GM23338 (cell line): ENCODE data around the gene TMEM201.

Source experiments
- CREB1 ChIP-seq: fragments of 250-450 bp; sonication (Bioruptor Pico); IDR thresholded peaks from 2 replicates; pipeline ENCODE4 v1.5.0; 2020; ENCODE audit warnings: low read depth, mild to moderate bottlenecking, moderate library complexity
- EZH2 ChIP-seq: fragments of 200-600 bp; sonication (generic); IDR thresholded peaks from one replicate; pipeline ENCODE4 v1.8.0; 2017; ENCODE audit warnings: antibody characterized with exemption, mild to moderate bottlenecking, low read depth; ENCODE audit not compliant: unreplicated experiment
- EZH2phosphoT487 ChIP-seq: fragments of 200-600 bp; sonication (generic); IDR thresholded peaks from one replicate; pipeline ENCODE4 v1.8.1; 2018; ENCODE audit warnings: antibody characterized with exemption; ENCODE audit not compliant: unreplicated experiment
- JUNB ChIP-seq: IDR thresholded peaks from one replicate; pipeline ENCODE4 v1.6.1; 2016; ENCODE audit warnings: antibody characterized with exemption; ENCODE audit not compliant: unreplicated experiment
- NANOG ChIP-seq: IDR thresholded peaks from 2 replicates; pipeline ENCODE4 v1.6.1; 2016; ENCODE audit warnings: antibody characterized with exemption, borderline replicate concordance
- POLR2AphosphoS5 ChIP-seq: IDR thresholded peaks from 2 replicates; pipeline ENCODE4 v1.6.1; 2016; ENCODE audit warnings: antibody characterized with exemption, low read depth
- ZNF114 ChIP-seq: fragments of 250-450 bp; sonication (Bioruptor Pico); IDR thresholded peaks from 2 replicates; pipeline ENCODE4 v1.5.0; 2020; ENCODE audit warnings: mild to moderate bottlenecking, moderate library complexity
- ZNF462 ChIP-seq: fragments of 250-450 bp; sonication (Bioruptor Pico); IDR thresholded peaks from 2 replicates; pipeline ENCODE4 v1.5.0; 2020; ENCODE audit warnings: mild to moderate bottlenecking, moderate library complexity
- TF ChIP-seq, protein P1 (sequence below), 2 experiments: fragments of 200-600 bp in 1 of 2; sonication (generic) in 1 of 2; conservative IDR thresholded peaks; 2 replicates each; pipeline versions ENCODE4 v1.5.1 to v1.6.1; 2016 to 2017; ENCODE audit warnings: antibody characterized with exemption in 2 of 2, low read depth in 2 of 2, mild to moderate bottlenecking in 2 of 2, moderate library complexity in 1 of 2
- TF ChIP-seq, protein P2 (sequence below): IDR thresholded peaks from one replicate; pipeline ENCODE4 v1.6.1; 2018; ENCODE audit warnings: antibody characterized with exemption; ENCODE audit not compliant: unreplicated experiment

DNA sequence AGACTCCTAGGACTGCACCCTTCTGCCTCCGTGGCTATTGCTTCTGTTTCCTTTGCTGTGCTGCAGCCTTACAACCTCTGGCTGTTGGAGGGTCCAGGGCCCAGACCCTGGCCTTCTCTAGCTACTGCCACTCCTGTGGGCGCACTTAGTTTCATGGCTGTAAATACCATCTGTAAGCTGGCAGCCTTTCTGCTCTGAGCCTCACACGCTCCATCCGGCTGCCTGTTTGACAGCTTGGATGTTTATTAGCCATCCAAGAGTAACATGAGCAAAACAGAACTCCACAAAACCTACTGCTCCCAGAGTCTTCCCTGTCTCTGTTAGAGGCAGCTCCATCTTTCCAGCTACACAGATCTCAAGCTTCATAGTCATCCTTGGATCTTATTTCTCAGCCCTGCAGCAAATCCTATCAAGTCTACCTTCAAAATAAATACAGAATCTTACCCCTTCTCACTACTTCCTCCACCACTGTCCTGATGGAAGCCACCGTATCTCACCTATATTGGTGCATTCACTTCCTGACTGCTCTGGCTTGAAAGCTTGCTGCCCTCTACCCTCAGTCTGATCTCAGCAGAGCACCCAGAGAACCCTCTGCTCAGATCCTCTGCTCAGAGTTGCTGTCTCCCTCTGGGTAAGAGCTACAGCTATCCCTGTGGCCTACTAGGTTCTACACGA is 30.3 kb upstream of the TMEM201 start:
- TF ChIP-seq, protein P1, sequence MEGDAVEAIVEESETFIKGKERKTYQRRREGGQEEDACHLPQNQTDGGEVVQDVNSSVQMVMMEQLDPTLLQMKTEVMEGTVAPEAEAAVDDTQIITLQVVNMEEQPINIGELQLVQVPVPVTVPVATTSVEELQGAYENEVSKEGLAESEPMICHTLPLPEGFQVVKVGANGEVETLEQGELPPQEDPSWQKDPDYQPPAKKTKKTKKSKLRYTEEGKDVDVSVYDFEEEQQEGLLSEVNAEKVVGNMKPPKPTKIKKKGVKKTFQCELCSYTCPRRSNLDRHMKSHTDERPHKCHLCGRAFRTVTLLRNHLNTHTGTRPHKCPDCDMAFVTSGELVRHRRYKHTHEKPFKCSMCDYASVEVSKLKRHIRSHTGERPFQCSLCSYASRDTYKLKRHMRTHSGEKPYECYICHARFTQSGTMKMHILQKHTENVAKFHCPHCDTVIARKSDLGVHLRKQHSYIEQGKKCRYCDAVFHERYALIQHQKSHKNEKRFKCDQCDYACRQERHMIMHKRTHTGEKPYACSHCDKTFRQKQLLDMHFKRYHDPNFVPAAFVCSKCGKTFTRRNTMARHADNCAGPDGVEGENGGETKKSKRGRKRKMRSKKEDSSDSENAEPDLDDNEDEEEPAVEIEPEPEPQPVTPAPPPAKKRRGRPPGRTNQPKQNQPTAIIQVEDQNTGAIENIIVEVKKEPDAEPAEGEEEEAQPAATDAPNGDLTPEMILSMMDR (conservative IDR thresholded peaks at IDR 0.05; ENCODE audit: low read depth in 2 of 2) = no peak
- TF ChIP-seq JUNB (no peak), POLR2AphosphoS5 (no peak), CREB1 (CRISPR knock-in tag) (no peak), EZH2 (no peak), ZNF114 (CRISPR knock-in tag) (no peak), EZH2phosphoT487 (no peak), NANOG (no peak), ZNF462 (CRISPR knock-in tag) (no peak)
- TF ChIP-seq, protein P2, sequence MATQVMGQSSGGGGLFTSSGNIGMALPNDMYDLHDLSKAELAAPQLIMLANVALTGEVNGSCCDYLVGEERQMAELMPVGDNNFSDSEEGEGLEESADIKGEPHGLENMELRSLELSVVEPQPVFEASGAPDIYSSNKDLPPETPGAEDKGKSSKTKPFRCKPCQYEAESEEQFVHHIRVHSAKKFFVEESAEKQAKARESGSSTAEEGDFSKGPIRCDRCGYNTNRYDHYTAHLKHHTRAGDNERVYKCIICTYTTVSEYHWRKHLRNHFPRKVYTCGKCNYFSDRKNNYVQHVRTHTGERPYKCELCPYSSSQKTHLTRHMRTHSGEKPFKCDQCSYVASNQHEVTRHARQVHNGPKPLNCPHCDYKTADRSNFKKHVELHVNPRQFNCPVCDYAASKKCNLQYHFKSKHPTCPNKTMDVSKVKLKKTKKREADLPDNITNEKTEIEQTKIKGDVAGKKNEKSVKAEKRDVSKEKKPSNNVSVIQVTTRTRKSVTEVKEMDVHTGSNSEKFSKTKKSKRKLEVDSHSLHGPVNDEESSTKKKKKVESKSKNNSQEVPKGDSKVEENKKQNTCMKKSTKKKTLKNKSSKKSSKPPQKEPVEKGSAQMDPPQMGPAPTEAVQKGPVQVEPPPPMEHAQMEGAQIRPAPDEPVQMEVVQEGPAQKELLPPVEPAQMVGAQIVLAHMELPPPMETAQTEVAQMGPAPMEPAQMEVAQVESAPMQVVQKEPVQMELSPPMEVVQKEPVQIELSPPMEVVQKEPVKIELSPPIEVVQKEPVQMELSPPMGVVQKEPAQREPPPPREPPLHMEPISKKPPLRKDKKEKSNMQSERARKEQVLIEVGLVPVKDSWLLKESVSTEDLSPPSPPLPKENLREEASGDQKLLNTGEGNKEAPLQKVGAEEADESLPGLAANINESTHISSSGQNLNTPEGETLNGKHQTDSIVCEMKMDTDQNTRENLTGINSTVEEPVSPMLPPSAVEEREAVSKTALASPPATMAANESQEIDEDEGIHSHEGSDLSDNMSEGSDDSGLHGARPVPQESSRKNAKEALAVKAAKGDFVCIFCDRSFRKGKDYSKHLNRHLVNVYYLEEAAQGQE = no peak
